ENCODE data around the gene LGR6. TPM values are rescaled to one million over a fixed set of nuclear protein-coding genes. Genes with fewer than 3 reads are reported as not detected.

The LGR6 gene
- total RNA-seq, 1 experiment from 2014 or later = 0.08 TPM

GRCh38 chr1:202168861-202169260 lies 24.7 kb upstream of the LGR6 start:
- no peak for TF ChIP-seq REST (IDR thresholded peaks at IDR 0.05; ENCODE audit: insufficient read depth in 1 of 2, low read depth in 2 of 2, low read length in 1 of 2)
- TF ChIP-seq SIN3A (IDR thresholded peaks at IDR 0.05; ENCODE audit: borderline replicate concordance, insufficient read depth, low read depth, low read length) = no peak
- TF ChIP-seq TCF7L2 (IDR thresholded peaks at IDR 0.05; ENCODE audit: low read depth, low read length) = no peak
- TF ChIP-seq, protein P1, sequence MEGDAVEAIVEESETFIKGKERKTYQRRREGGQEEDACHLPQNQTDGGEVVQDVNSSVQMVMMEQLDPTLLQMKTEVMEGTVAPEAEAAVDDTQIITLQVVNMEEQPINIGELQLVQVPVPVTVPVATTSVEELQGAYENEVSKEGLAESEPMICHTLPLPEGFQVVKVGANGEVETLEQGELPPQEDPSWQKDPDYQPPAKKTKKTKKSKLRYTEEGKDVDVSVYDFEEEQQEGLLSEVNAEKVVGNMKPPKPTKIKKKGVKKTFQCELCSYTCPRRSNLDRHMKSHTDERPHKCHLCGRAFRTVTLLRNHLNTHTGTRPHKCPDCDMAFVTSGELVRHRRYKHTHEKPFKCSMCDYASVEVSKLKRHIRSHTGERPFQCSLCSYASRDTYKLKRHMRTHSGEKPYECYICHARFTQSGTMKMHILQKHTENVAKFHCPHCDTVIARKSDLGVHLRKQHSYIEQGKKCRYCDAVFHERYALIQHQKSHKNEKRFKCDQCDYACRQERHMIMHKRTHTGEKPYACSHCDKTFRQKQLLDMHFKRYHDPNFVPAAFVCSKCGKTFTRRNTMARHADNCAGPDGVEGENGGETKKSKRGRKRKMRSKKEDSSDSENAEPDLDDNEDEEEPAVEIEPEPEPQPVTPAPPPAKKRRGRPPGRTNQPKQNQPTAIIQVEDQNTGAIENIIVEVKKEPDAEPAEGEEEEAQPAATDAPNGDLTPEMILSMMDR (IDR thresholded peaks at IDR 0.05) = no peak
- TF ChIP-seq POLR2AphosphoS5 (IDR thresholded peaks at IDR 0.05; ENCODE audit: low read depth, low read length) = no peak
- ChIA-PET POLR2A (no interaction called here), CTCF (no interaction called here)
- Histone ChIP-seq H3K27ac (ENCODE audit: low read length) (no peak overlapping the region), H3K9me3 (ENCODE audit: control insufficient read depth, insufficient read depth, low read depth, low read length) (no peaks in the 10 kb centered on the region), H3K36me3 (ENCODE audit: control insufficient read depth, insufficient read depth, low read length) (no peaks in the 10 kb centered on the region), H3K4me1 (ENCODE audit: control insufficient read depth, insufficient read depth, low read length) (no peaks in the 10 kb centered on the region), H3K27me3 (ENCODE audit: control insufficient read depth, insufficient read depth, low read length) (no peaks in the 10 kb centered on the region), H3K4me3 (ENCODE audit: low read depth in 2 of 2, low read length in 2 of 2) (no peak overlapping the region)
- ATAC-seq (no peak), DNase-seq (ENCODE audit: low read depth, low spot score) (no peak)
- in situ Hi-C loops (cut with HindIII; ENCODE audit: low pct_unique_long_range_greater_than_20kb, low sequenced_read_pairs) = no loop called here
- intact Hi-C loops (cut with micrococcal nuclease; ENCODE audit: unreplicated experiment) = no loop called here
- no TSS peak for BruUV-seq (replicated peaks)

GRCh38 chr1:202170726-202171125 lies 22.9 kb upstream of the LGR6 start:
- ATAC-seq = no peak
- Histone ChIP-seq H3K27me3 (ENCODE audit: control insufficient read depth, insufficient read depth, low read length) (no peaks in the 10 kb centered on the region), H3K36me3 (ENCODE audit: control insufficient read depth, insufficient read depth, low read length) (no peaks in the 10 kb centered on the region), H3K27ac (ENCODE audit: low read length) (no peak overlapping the region), H3K9me3 (ENCODE audit: control insufficient read depth, insufficient read depth, low read depth, low read length) (no peaks in the 10 kb centered on the region), H3K4me1 (ENCODE audit: control insufficient read depth, insufficient read depth, low read length) (no peaks in the 10 kb centered on the region), H3K4me3 (ENCODE audit: low read depth in 2 of 2, low read length in 2 of 2) (no peak overlapping the region)
- DNase-seq (ENCODE audit: low read depth, low spot score) = no peak
- ChIA-PET CTCF (no interaction called here), POLR2A (no interaction called here)
- intact Hi-C loops (cut with micrococcal nuclease; ENCODE audit: unreplicated experiment) = no loop called here
- BruUV-seq (replicated peaks) = no TSS peak
- in situ Hi-C loops (cut with HindIII; ENCODE audit: low pct_unique_long_range_greater_than_20kb, low sequenced_read_pairs) = no loop called here
- TF ChIP-seq, protein P1 (IDR thresholded peaks at IDR 0.05) = no peak
- TF ChIP-seq POLR2AphosphoS5 (IDR thresholded peaks at IDR 0.05; ENCODE audit: low read depth, low read length) = no peak
- no peak for TF ChIP-seq REST (IDR thresholded peaks at IDR 0.05; ENCODE audit: insufficient read depth in 1 of 2, low read depth in 2 of 2, low read length in 1 of 2)
- TF ChIP-seq TCF7L2 (IDR thresholded peaks at IDR 0.05; ENCODE audit: low read depth, low read length) = no peak
- TF ChIP-seq SIN3A (IDR thresholded peaks at IDR 0.05; ENCODE audit: borderline replicate concordance, insufficient read depth, low read depth, low read length) = no peak

Measured in Panc1 (cell line).